Endodermal cell (in vitro differentiated cells): ENCODE measurements around the gene GANC. TPM values are rescaled to one million over a fixed set of nuclear protein-coding genes. Genes with fewer than 3 reads are reported as not detected.

Experiments
- DNase-seq: peaks from one replicate; pipeline ENCODE4 v3.0.0-alpha.2; 2017
- H3K27ac ChIP-seq: 2 replicates; pipeline ENCODE4 v1.5.1; 2013; ENCODE audit warnings: mild to moderate bottlenecking, low read depth, low read length, moderate library complexity
- H3K27me3 ChIP-seq: 2 replicates; pipeline ENCODE4 v1.6.1; 2013; ENCODE audit warnings: mild to moderate bottlenecking, low read length, moderate library complexity; ENCODE audit not compliant: insufficient read depth, control insufficient read depth, poor library complexity, severe bottlenecking
- H3K36me3 ChIP-seq: 2 replicates; pipeline ENCODE4 v1.7.0; 2013; ENCODE audit warnings: mild to moderate bottlenecking, low read length, moderate library complexity; ENCODE audit not compliant: control insufficient read depth, insufficient read depth
- H3K4me1 ChIP-seq: one replicate; pipeline ENCODE4 v1.7.0; 2013; ENCODE audit warnings: low read length; ENCODE audit not compliant: control insufficient read depth, insufficient read depth
- H3K4me3 ChIP-seq: 2 replicates; pipeline ENCODE4 v1.5.1; 2013; ENCODE audit warnings: mild to moderate bottlenecking, low read length, moderate library complexity
- H3K9ac ChIP-seq: 2 replicates; pipeline ENCODE4 v1.6.1; 2013; ENCODE audit warnings: mild to moderate bottlenecking, low read length, moderate library complexity; ENCODE audit not compliant: poor library complexity, severe bottlenecking; ENCODE audit errors: extremely low read depth
- H3K9me3 ChIP-seq: 2 replicates; pipeline ENCODE4 v1.6.1; 2013; ENCODE audit warnings: mild to moderate bottlenecking, low read length, moderate library complexity; ENCODE audit not compliant: control insufficient read depth
- H3K27ac Mint-ChIP-seq: 2 replicates; pipeline ENCODE4 v1.8.0; 2020; ENCODE audit warnings: mixed read lengths
- H3K27me3 Mint-ChIP-seq: 2 replicates; pipeline ENCODE4 v1.8.0; 2021; ENCODE audit warnings: mild to moderate bottlenecking, mixed read lengths; ENCODE audit not compliant: insufficient read depth
- H3K36me3 Mint-ChIP-seq: 2 replicates; pipeline ENCODE4 v1.8.0; 2020; ENCODE audit warnings: low read depth, mixed read lengths
- H3K4me1 Mint-ChIP-seq: 2 replicates; pipeline ENCODE4 v1.8.0; 2020; ENCODE audit warnings: mixed read lengths
- H3K4me3 Mint-ChIP-seq: 2 replicates; pipeline ENCODE4 v1.8.0; 2020; ENCODE audit warnings: mild to moderate bottlenecking, moderate library complexity, mixed read lengths
- H3K9me3 Mint-ChIP-seq: 2 replicates; pipeline ENCODE4 v1.8.0; 2020; ENCODE audit warnings: mild to moderate bottlenecking, mixed read lengths
- WGBS, 2 experiments: methylation state at CpG; one replicate each; pipeline versions ENCODE4 v1.1.5 to v1.1.7; 2013; ENCODE audit warnings: missing lambda C conversion rate in 2 of 2, mixed read lengths in 1 of 2; ENCODE audit not compliant: insufficient coverage in 1 of 2, insufficient read length in 1 of 2; 5-methylcytosine and 5-hydroxymethylcytosine counted together
- total RNA-seq, 2 donors: library from RNA; stranded (reverse); fragmentation: NEBNext Ultra II Directional in 1 of 2; extraction: Animal tissue kit (Norgen Biotek cat#: 25700) in 1 of 2; gene quantifications; 2 replicates in 1 of 2; 3 replicates in 1 of 2; pipeline ENCODE4 v1.2.1, GENCODE V29; 2021
- TF ChIP-seq, protein P1 (sequence below): fragments of 200-600 bp; sonication (generic); conservative IDR thresholded peaks from 2 replicates; pipeline ENCODE4 v1.5.0; 2021; ENCODE audit warnings: antibody characterized with exemption, mild to moderate bottlenecking

Gene GANC
- total RNA-seq, 2 donors from 2014 or later, result 13.8 to 17.1 TPM

DNA sequence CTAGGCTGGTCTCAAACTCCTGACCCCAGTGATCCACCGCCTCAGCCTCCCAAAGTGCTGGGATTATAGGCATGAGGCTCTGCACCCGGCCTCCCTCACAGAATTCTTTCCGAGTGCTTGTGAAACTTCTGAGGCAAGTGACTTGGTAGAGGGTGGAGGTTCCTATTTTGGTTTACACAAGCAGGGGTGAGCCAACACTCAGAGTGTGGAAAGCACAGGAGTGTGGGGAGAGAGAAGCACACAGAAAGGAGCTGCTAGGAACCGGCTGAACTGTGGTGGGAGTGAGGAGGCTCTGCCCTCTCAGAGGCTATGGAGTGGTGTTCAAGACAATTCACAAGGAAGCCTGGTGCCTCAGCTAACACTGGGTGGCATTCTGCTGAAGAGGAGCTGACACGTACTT, 94.0 kb downstream of the GANC start:
- TF ChIP-seq, protein P1, sequence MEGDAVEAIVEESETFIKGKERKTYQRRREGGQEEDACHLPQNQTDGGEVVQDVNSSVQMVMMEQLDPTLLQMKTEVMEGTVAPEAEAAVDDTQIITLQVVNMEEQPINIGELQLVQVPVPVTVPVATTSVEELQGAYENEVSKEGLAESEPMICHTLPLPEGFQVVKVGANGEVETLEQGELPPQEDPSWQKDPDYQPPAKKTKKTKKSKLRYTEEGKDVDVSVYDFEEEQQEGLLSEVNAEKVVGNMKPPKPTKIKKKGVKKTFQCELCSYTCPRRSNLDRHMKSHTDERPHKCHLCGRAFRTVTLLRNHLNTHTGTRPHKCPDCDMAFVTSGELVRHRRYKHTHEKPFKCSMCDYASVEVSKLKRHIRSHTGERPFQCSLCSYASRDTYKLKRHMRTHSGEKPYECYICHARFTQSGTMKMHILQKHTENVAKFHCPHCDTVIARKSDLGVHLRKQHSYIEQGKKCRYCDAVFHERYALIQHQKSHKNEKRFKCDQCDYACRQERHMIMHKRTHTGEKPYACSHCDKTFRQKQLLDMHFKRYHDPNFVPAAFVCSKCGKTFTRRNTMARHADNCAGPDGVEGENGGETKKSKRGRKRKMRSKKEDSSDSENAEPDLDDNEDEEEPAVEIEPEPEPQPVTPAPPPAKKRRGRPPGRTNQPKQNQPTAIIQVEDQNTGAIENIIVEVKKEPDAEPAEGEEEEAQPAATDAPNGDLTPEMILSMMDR, result no peak
- Histone ChIP-seq H3K4me1 (peaks cover 4% of the 10 kb centered on the region), H3K9me3 (peaks cover 18% of the 10 kb centered on the region), H3K27ac (no peak overlapping the region), H3K4me3 (no peak overlapping the region), H3K27me3 (peaks cover 20% of the 10 kb centered on the region), H3K36me3 (no peaks in the 10 kb centered on the region), H3K9ac (no peak overlapping the region)
- H3K4me3 Mint-ChIP-seq, result no peak overlapping the region
- no peak for DNase-seq
- H3K36me3 Mint-ChIP-seq, result peaks cover 3% of the 10 kb centered on the region
- peaks cover 25% of the 10 kb centered on the region for H3K9me3 Mint-ChIP-seq
- 52 to 82% methylated on average over 4 to 5 of the region's 5 CpGs for WGBS, 2 experiments
- peaks cover 45% of the 10 kb centered on the region for H3K27me3 Mint-ChIP-seq
- no peak overlapping the region for H3K27ac Mint-ChIP-seq
- H3K4me1 Mint-ChIP-seq, result peaks cover 10% of the 10 kb centered on the region

DNA sequence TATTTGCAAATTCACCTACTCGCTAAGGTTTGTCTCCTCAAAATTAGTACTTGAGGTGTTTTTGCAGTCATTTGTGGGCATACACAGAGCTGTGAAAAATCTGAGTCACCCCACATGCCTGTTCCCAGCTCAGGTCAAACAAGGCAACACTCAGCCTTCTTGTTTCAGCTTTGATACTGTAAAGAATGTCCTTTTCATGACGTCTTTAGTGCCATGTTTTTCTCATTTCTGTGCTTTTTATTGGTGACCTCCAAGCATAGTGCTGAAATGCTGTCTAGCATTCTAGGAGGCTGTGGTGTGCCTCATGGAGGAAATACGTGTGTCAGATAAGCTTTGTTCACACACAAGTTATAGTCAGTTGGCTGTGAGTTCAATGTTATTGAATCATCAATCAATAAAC, 95.1 kb downstream of the GANC start:
- Mint-ChIP-seq H3K4me3 (no peak overlapping the region), H3K9me3 (peaks cover 25% of the 10 kb centered on the region), H3K27ac (no peak overlapping the region), H3K4me1 (peaks cover 7% of the 10 kb centered on the region), H3K27me3 (peaks cover 42% of the 10 kb centered on the region), H3K36me3 (peaks cover 3% of the 10 kb centered on the region)
- TF ChIP-seq, protein P1, result no peak
- H3K27me3 ChIP-seq, result peaks cover 20% of the 10 kb centered on the region
- peaks cover 4% of the 10 kb centered on the region for H3K4me1 ChIP-seq
- H3K4me3 ChIP-seq, result no peak overlapping the region
- no peak overlapping the region for H3K9ac ChIP-seq
- no peaks in the 10 kb centered on the region for H3K36me3 ChIP-seq
- H3K9me3 ChIP-seq, result peaks cover 18% of the 10 kb centered on the region
- DNase-seq, result no peak
- no peak overlapping the region for H3K27ac ChIP-seq
- 89 to 91% methylated on average over 2 to 3 of the region's 3 CpGs for WGBS, 2 experiments

DNA sequence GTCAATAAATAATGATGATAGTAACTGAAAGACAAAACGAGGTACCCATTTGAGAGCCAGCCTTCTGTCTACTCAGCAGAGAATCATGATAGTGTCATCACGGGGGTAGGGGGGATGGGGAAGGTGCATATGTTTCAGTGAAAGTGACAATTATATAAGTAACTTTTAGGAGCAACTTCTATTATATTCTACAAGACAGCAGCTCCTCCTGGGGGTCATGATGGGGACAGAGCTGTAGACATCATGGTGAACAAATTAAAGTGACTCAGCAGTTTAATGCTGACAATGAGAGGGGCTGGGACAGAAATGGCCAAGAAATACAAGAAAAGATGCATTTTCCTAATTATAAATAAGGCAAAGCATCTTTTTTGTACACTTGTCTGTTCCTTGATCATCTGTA, 98.1 kb downstream of the GANC start:
- 92% methylated on average over 2 of the region's 2 CpGs; no CpG with 5 or more reads in 1 of the 2 experiments for WGBS, 2 experiments
- H3K4me3 Mint-ChIP-seq, result no peak overlapping the region

More for the DNA sequence above, 98.1 kb downstream of the GANC start:
- no peaks in the 10 kb centered on the region for H3K4me1 Mint-ChIP-seq
- Histone ChIP-seq H3K27ac (no peak overlapping the region), H3K4me1 (no peaks in the 10 kb centered on the region), H3K36me3 (no peaks in the 10 kb centered on the region), H3K9ac (no peak overlapping the region), H3K9me3 (peaks cover 21% of the 10 kb centered on the region), H3K4me3 (no peak overlapping the region), H3K27me3 (peaks cover 3% of the 10 kb centered on the region)
- no peak for DNase-seq
- H3K9me3 Mint-ChIP-seq, result peaks cover 25% of the 10 kb centered on the region
- peaks cover 23% of the 10 kb centered on the region for H3K27me3 Mint-ChIP-seq
- TF ChIP-seq, protein P1, result no peak
- H3K27ac Mint-ChIP-seq, result no peak overlapping the region
- peaks cover 3% of the 10 kb centered on the region for H3K36me3 Mint-ChIP-seq
